Uterus (tissue), 4 donors: ENCODE results near the gene KLRC1. TPM values are rescaled to one million over a fixed set of nuclear protein-coding genes. Genes with fewer than 3 reads are reported as not detected.

Experiments used
- DNase-seq, 2 donors: peaks; one replicate each; pipeline ENCODE4 v3.0.0-alpha.2; 2019 to 2020
- H3K27ac ChIP-seq, 2 donors: fragments of 200-600 bp; sonication (generic); 1 replicate in 1 of 2; 2 replicates in 1 of 2; pipeline ENCODE4 v1.5.1; 2016 to 2018
- H3K27me3 ChIP-seq, 2 donors: fragments of 200-600 bp; sonication (generic); one replicate each; pipeline ENCODE4 v1.5.1; 2018 to 2019; ENCODE audit warnings: control low read depth in 1 of 2
- H3K36me3 ChIP-seq, 2 donors: fragments of 200-600 bp; sonication (generic); one replicate each; pipeline ENCODE4 v1.5.1; 2019; ENCODE audit warnings: control low read depth in 1 of 2
- H3K4me1 ChIP-seq, 2 donors: fragments of 200-600 bp; sonication (generic); one replicate each; pipeline ENCODE4 v1.5.1; 2018 to 2019; ENCODE audit warnings: control low read depth in 1 of 2
- H3K4me3 ChIP-seq, 2 donors: fragments of 200-600 bp; sonication (generic); 1 replicate in 1 of 2; 2 replicates in 1 of 2; pipeline ENCODE4 v1.5.1; 2018 to 2019; ENCODE audit warnings: mild to moderate bottlenecking in 1 of 2
- H3K9me3 ChIP-seq, 2 donors: fragments of 200-600 bp; sonication (generic); one replicate each; pipeline ENCODE4 v1.5.1; 2019; ENCODE audit warnings: control low read depth in 1 of 2
- POLR2A ChIP-seq, 2 donors: fragments of 450-650 bp; IDR thresholded peaks; one replicate each; pipeline ENCODE4 v1.6.1; 2016; ENCODE audit warnings: antibody characterized with exemption in 2 of 2, mild to moderate bottlenecking in 1 of 2, moderate library complexity in 1 of 2
- intact Hi-C: fragments of 100-400 bp; cut with DNase I; formaldehyde crosslinking; loops from one replicate; pipeline ENCODE4 v1.15.1; 2023; ENCODE audit warnings: low total_unique reads
- total RNA-seq, 4 donors: library from RNA; depleted of rRNA in 3 of 4; stranded (reverse); fragments of >200 nt in 3 of 4; gene quantifications; one replicate each; pipeline versions ENCODE4 v1.1.0 to v1.2.4, GENCODE V29; 2014 to 2023
- TF ChIP-seq, protein P1 (sequence below), 4 experiments: fragments of 200-600 bp in 2 of 4; fragments of 450-650 bp in 2 of 4; sonication (generic) in 2 of 4; IDR thresholded peaks; one replicate each; pipeline ENCODE4 v1.5.1; 2016 to 2019; ENCODE audit warnings: antibody characterized with exemption in 4 of 4, mild to moderate bottlenecking in 2 of 4, moderate library complexity in 1 of 4
- donor health status: DM: yes; HTN: yes; CAD: no.

KLRC1 gene
- total RNA-seq, 4 donors from 2014 or later, result 1.2 to 1.7 TPM; not detected in 2

DNA sequence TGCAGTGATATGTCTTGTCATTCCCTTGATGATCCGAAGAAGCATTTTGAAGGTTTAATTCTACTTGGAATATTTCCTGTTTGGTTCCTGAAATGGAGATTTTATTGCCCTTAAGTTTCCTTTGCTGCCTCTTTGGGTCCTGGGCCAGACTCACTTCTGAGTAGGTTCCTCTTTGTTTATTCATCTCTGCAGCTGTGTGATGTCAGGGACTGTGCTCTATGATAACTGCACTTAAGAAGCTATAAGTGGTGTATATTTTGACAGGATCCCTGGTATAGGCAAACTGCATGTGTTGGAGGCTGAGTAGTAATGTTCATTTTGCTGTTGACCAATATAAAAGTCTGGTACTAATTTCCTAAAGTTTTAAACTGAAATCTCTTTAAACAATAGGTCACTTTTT lies 43.8 kb downstream of the KLRC1 start, which contains the start of gene KLRC4:
TSS of gene KLRC4 (minus strand) at position 366 of the 400 bp plus-strand sequence. CDS start at position 184, 182 bp downstream.
- Histone ChIP-seq H3K36me3 (no peaks in the 10 kb centered on the region), H3K9me3 (no peaks in the 10 kb centered on the region), H3K27ac (no peak within 1 kb of the TSS), H3K4me1 (no peaks in the 10 kb centered on the region), H3K27me3 (no peaks in the 10 kb centered on the region), H3K4me3 (no peak within 1 kb of the TSS)
- intact Hi-C loops, result no loop called here
- no peak for TF ChIP-seq POLR2A (IDR thresholded peaks at IDR 0.05)
- TF ChIP-seq, protein P1, sequence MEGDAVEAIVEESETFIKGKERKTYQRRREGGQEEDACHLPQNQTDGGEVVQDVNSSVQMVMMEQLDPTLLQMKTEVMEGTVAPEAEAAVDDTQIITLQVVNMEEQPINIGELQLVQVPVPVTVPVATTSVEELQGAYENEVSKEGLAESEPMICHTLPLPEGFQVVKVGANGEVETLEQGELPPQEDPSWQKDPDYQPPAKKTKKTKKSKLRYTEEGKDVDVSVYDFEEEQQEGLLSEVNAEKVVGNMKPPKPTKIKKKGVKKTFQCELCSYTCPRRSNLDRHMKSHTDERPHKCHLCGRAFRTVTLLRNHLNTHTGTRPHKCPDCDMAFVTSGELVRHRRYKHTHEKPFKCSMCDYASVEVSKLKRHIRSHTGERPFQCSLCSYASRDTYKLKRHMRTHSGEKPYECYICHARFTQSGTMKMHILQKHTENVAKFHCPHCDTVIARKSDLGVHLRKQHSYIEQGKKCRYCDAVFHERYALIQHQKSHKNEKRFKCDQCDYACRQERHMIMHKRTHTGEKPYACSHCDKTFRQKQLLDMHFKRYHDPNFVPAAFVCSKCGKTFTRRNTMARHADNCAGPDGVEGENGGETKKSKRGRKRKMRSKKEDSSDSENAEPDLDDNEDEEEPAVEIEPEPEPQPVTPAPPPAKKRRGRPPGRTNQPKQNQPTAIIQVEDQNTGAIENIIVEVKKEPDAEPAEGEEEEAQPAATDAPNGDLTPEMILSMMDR (IDR thresholded peaks at IDR 0.05), result no peak
- no peak for DNase-seq

DNA sequence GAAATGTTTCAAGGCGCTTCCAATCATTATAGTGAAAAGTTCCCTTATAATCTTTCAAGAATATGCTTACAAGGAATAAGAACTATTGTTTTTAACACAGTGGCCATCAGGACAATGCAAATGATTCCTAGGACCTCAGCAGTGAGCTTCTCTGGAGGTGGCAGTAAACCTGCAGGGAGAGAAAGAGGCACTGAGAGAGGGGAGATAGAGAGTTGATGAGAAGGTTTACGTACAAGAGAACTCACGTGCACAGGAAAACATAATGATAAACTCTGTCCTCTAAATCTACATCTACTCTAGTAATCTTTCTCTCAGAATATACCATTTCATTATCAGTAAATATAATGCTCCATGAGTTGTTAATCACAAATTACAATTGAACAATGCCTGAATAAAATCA lies 44.3 kb downstream of the KLRC1 start:
- DNase-seq, result no peak
- TF ChIP-seq, protein P1 (IDR thresholded peaks at IDR 0.05), result no peak
- no peak for TF ChIP-seq POLR2A (IDR thresholded peaks at IDR 0.05)
- no peaks in the 10 kb centered on the region for H3K4me1 ChIP-seq
- H3K27me3 ChIP-seq, result no peaks in the 10 kb centered on the region
- no peaks in the 10 kb centered on the region for H3K9me3 ChIP-seq
- no peak overlapping the region for H3K4me3 ChIP-seq
- no peaks in the 10 kb centered on the region for H3K36me3 ChIP-seq
- H3K27ac ChIP-seq, result no peak overlapping the region
- intact Hi-C loops, result no loop called here

DNA sequence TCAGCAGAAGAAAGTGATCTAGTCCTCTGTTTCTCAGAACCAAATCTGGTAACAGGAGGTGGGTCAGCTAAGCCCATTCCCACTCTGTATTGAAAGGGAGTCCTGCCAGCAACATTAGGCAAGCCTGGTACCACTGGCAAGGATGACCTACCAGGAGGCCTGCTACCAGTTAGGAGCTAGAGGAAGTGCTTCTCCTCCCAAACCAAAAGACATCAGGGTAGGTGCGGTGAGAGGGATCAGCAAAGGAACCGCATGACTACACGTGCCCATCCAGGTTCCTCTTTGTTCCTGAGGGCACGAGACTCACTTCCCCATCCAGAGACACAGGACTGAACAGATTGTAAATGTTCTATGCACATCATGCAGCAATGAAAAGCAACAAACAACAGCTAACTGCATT lies 46.5 kb downstream of the KLRC1 start:
- DNase-seq, result no peak
- TF ChIP-seq, protein P1 (IDR thresholded peaks at IDR 0.05), result no peak
- no peak for TF ChIP-seq POLR2A (IDR thresholded peaks at IDR 0.05)
- Histone ChIP-seq H3K27ac (no peak overlapping the region), H3K4me3 (no peak overlapping the region), H3K36me3 (no peaks in the 10 kb centered on the region), H3K4me1 (no peaks in the 10 kb centered on the region), H3K9me3 (no peaks in the 10 kb centered on the region), H3K27me3 (no peaks in the 10 kb centered on the region)
- intact Hi-C loops, result no loop called here

GRCh38 chr12:10405294-10405693 lies 47.9 kb downstream of the KLRC1 start:
- Histone ChIP-seq H3K9me3 (no peaks in the 10 kb centered on the region), H3K4me1 (no peaks in the 10 kb centered on the region), H3K36me3 (no peaks in the 10 kb centered on the region), H3K27me3 (no peaks in the 10 kb centered on the region), H3K4me3 (no peak overlapping the region), H3K27ac (no peak overlapping the region)
- TF ChIP-seq POLR2A (IDR thresholded peaks at IDR 0.05), result no peak
- TF ChIP-seq, protein P1 (IDR thresholded peaks at IDR 0.05), result no peak
- intact Hi-C loops, result no loop called here
- DNase-seq, result no peak

DNA sequence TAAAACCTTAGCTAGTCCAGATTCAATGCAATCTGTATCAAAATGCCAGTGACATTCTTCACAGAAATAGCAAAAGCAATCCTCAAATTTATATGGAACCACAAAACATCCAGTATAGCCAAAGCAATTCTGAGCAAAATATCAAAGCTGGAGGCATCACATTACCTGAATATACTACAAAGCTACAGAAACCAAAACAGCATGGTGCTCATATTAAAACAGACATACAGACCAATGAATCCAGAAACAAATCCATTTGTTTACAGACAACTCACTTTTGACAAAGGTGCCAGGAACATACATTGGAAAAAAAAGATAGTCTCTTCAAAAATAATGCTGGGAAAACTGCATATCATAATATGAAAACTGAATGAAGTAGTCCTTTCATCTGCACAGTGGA lies 48.4 kb downstream of the KLRC1 start:
- intact Hi-C loops, result no loop called here
- DNase-seq, result no peak

More for the DNA sequence above, 48.4 kb downstream of the KLRC1 start:
- no peaks in the 10 kb centered on the region for H3K4me1 ChIP-seq
- TF ChIP-seq POLR2A (IDR thresholded peaks at IDR 0.05), result no peak
- TF ChIP-seq, protein P1 (IDR thresholded peaks at IDR 0.05), result no peak
- H3K4me3 ChIP-seq, result no peak overlapping the region
- H3K36me3 ChIP-seq, result no peaks in the 10 kb centered on the region
- no peaks in the 10 kb centered on the region for H3K9me3 ChIP-seq
- no peak overlapping the region for H3K27ac ChIP-seq
- H3K27me3 ChIP-seq, result no peaks in the 10 kb centered on the region
